K562 (cell line): ENCODE measurements around the gene IL27RA. TPM values are rescaled to one million over a fixed set of nuclear protein-coding genes. Genes with fewer than 3 reads are reported as not detected.
A peak's percentile ranks its signal among the peaks of the same experiment; 100 is the strongest.

Experiments
- BRD4 ChIP-seq: fragments of 200-600 bp; sonication (generic); IDR thresholded peaks from 2 replicates; pipeline ENCODE4 v1.6.1; 2017; ENCODE audit warnings: inconsistent platforms
- C11orf30 ChIP-seq: fragments of 450-650 bp; IDR thresholded peaks from 2 replicates; pipeline ENCODE4 v1.6.1; 2016; ENCODE audit warnings: low read depth, mild to moderate bottlenecking
- CBX3 ChIP-seq, 2 experiments: IDR thresholded peaks; 1 replicate in 1 of 2; 2 replicates in 1 of 2; pipeline ENCODE4 v1.6.1; 2012; ENCODE audit warnings: inconsistent platforms in 2 of 2, low read length in 2 of 2, borderline replicate concordance in 1 of 2, control low read depth in 1 of 2
- FOXP1 ChIP-seq: sonication (generic); formaldehyde crosslinking; IDR thresholded peaks from 2 replicates; pipeline ENCODE4 v1.8.0; 2022; ENCODE audit warnings: mild to moderate bottlenecking, missing genetic modification reagents
- HDAC1 ChIP-seq, 2 experiments: fragments of 450-650 bp; IDR thresholded peaks; 2 replicates each; pipeline ENCODE4 v1.6.1; 2016 to 2017; ENCODE audit warnings: inconsistent platforms in 1 of 2, mild to moderate bottlenecking in 1 of 2, moderate library complexity in 1 of 2
- HMGN3 ChIP-seq: IDR thresholded peaks from 2 replicates; pipeline ENCODE4 v1.6.1; 2011; ENCODE audit warnings: borderline replicate concordance, low read depth, mild to moderate bottlenecking, mixed read lengths, low read length; ENCODE audit not compliant: insufficient read length; ENCODE audit errors: extremely low read depth
- MCM5 ChIP-seq: fragments of 450-650 bp; IDR thresholded peaks from 2 replicates; pipeline ENCODE4 v1.6.1; 2016; ENCODE audit warnings: low read depth
- NONO ChIP-seq, 2 experiments: fragments of 200-400 bp in 1 of 2; fragments of 450-650 bp in 1 of 2; formaldehyde crosslinking in 1 of 2; IDR thresholded peaks; 2 replicates each; pipeline ENCODE4 v1.6.1; 2017; ENCODE audit warnings: low read depth in 2 of 2, mild to moderate bottlenecking in 2 of 2, moderate library complexity in 2 of 2, low read length in 1 of 2
- OTX1 ChIP-seq: fragments of 450-650 bp; formaldehyde crosslinking; IDR thresholded peaks from 2 replicates; pipeline ENCODE4 v1.4.0; 2022; ENCODE audit warnings: mild to moderate bottlenecking
- SIN3A ChIP-seq, 2 experiments: fragments of 150-350 bp in 1 of 2; IDR thresholded peaks; 2 replicates each; pipeline ENCODE4 v1.6.1; 2011 to 2016; ENCODE audit warnings: borderline replicate concordance in 2 of 2, low read depth in 2 of 2, low read length in 2 of 2, mild to moderate bottlenecking in 2 of 2, moderate library complexity in 2 of 2; ENCODE audit not compliant: control insufficient read depth in 1 of 2
- YY1 ChIP-seq, 3 experiments: IDR thresholded peaks; 2 replicates each; pipeline ENCODE4 v1.6.1; 2011; ENCODE audit warnings: low read length in 2 of 3, mild to moderate bottlenecking in 2 of 3, moderate library complexity in 2 of 3, borderline replicate concordance in 1 of 3, control low read depth in 1 of 3, low read depth in 1 of 3; ENCODE audit not compliant: insufficient read depth in 3 of 3, insufficient replicate concordance in 2 of 3, control insufficient read depth in 1 of 3, insufficient read length in 1 of 3; ENCODE audit errors: extremely low read depth in 1 of 3
- ZBTB1 ChIP-seq: sonication (generic); formaldehyde crosslinking; IDR thresholded peaks from 2 replicates; pipeline ENCODE4 v1.8.1; 2023; ENCODE audit warnings: missing genetic modification reagents, low read depth, mild to moderate bottlenecking, borderline replicate concordance
- ZNF263 ChIP-seq: sonication (generic); formaldehyde crosslinking; IDR thresholded peaks from 2 replicates; pipeline ENCODE4 v1.8.0; 2022; ENCODE audit warnings: mild to moderate bottlenecking, missing genetic modification reagents, borderline replicate concordance
- ZNF778 ChIP-seq: fragments of 450-650 bp; formaldehyde crosslinking; IDR thresholded peaks from 2 replicates; pipeline ENCODE4 v1.4.0; 2020; ENCODE audit warnings: mild to moderate bottlenecking, moderate library complexity
- ZSCAN32 ChIP-seq: fragments of 450-650 bp; formaldehyde crosslinking; IDR thresholded peaks from 2 replicates; pipeline ENCODE4 v1.4.0; 2020; ENCODE audit warnings: mild to moderate bottlenecking, moderate library complexity
- polyA plus RNA-seq, 8 experiments: library from polyadenylated mRNA; depleted of rRNA in 4 of 8; stranded (reverse) in 5 of 8; unstranded in 3 of 8; fragments of >200 nt; fragmentation: Nextera tagmentation in 2 of 8; fragmentation: Illumina TruSeq in 1 of 8; extraction: Ambion mirVana in 2 of 8; extraction: Trizol in 1 of 8; gene quantifications; 2 replicates each; pipeline versions ENCODE4 v1.2.1 to v1.2.3, GENCODE V29; 2011 to 2014; ENCODE audit warnings: inconsistent platforms in 1 of 8, missing spikeins in 1 of 8
- total RNA-seq, 7 experiments: library from RNA; depleted of rRNA in 6 of 7; stranded (reverse); fragments of >200 nt in 6 of 7; fragmentation: Illumina TruSeq in 2 of 7; extraction: Trizol in 2 of 7; gene quantifications; 2 replicates each; pipeline versions ENCODE4 v1.2.1 to v1.2.3, GENCODE V29; 2011 to 2021; ENCODE audit warnings: low replicate concordance in 1 of 7
- TF ChIP-seq, protein P1 (sequence below): fragments of 450-650 bp; formaldehyde crosslinking; IDR thresholded peaks from 2 replicates; pipeline ENCODE4 v1.4.0; 2020; ENCODE audit warnings: mild to moderate bottlenecking, moderate library complexity
- TF ChIP-seq, protein P2 (sequence below): fragments of 200-800 bp; sonication (Bioruptor generic); IDR thresholded peaks from 2 replicates; pipeline ENCODE4 v1.6.1; 2017; ENCODE audit warnings: missing genetic modification characterization, missing compliant biosample characterization
- TF ChIP-seq, protein P3 (sequence below): conservative IDR thresholded peaks from 2 replicates; pipeline ENCODE4 v1.6.1; 2011; ENCODE audit warnings: low read depth, mild to moderate bottlenecking, low read length; ENCODE audit not compliant: control insufficient read depth
- TF ChIP-seq, protein P4 (sequence below): fragments of 450-650 bp; IDR thresholded peaks from 2 replicates; pipeline ENCODE4 v1.6.1; 2016; ENCODE audit warnings: antibody characterized with exemption

The IL27RA gene
- total and polyA plus RNA-seq, 9 of the 15 experiments (the other 6 are each of a cell fraction or from before 2014, with no cell fraction given) = 1.9 to 15.9 (median 12.0) TPM

DNA sequence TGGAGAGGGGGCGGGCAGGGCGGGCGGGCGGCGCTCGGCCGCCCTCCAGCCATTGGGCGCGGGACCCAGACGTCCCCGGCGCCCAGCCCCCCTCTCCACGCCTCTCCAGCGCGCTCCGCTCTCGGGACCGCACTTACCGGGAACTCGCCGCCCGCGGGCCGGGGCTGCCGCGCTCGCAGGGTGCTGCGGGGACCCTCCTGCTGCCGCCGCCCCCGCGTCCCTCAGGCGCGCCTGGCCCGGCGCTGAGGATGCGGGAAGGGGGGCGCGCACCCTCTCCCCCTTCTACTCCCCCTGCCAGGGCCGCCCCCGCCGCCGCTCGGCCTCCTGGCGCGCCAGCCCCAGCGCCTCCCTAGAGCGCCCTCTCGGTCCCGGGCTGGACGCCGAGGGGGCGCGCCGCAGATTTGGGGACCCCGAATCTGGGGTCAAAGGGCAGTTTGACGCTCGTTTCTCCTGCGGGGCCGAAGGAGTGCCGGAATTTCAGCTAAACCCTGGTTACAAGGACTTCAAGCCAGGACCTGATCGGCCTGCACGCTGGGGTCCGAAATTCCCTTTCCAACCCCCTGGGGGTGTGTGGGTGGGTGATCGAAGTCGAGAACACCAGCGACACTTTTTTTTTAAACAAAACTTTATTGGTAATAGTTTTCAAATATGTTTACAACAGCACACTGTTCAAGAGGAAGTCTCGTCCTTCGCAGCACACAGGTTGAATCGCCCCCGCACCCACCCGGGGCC, 59.7 kb downstream of the IL27RA start (continued):
- peak; percentile 63 to 86; a peak in 3 of 4 replicates for TF ChIP-seq NONO (IDR thresholded peaks at IDR 0.05; ENCODE audit: low read depth in 2 of 2, low read length in 1 of 2)
- TF ChIP-seq BRD4 = no peak
- no peak for TF ChIP-seq C11orf30
- peak in 1 of 2 experiments; percentile 74; a peak in 2 of 4 replicates for TF ChIP-seq HDAC1 (IDR thresholded peaks at IDR 0.05)
- 0 out of 2 replicates have a peak, but pooled peaks have one; percentile 38 for TF ChIP-seq ZNF263 (CRISPR knock-in tag)
- TF ChIP-seq HMGN3 = peak; percentile 66
- TF ChIP-seq ZBTB1 = peak; percentile 89
- TF ChIP-seq, protein P1, sequence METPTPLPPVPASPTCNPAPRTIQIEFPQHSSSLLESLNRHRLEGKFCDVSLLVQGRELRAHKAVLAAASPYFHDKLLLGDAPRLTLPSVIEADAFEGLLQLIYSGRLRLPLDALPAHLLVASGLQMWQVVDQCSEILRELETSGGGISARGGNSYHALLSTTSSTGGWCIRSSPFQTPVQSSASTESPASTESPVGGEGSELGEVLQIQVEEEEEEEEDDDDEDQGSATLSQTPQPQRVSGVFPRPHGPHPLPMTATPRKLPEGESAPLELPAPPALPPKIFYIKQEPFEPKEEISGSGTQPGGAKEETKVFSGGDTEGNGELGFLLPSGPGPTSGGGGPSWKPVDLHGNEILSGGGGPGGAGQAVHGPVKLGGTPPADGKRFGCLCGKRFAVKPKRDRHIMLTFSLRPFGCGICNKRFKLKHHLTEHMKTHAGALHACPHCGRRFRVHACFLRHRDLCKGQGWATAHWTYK (CRISPR knock-in tag) = peak; percentile 57; the same call in 1 of the 2 replicates
- TF ChIP-seq YY1 (IDR thresholded peaks at IDR 0.05; ENCODE audit: borderline replicate concordance in 1 of 3, control insufficient read depth in 1 of 3, extremely low read depth in 1 of 3, insufficient read depth in 3 of 3, insufficient read length in 1 of 3, insufficient replicate concordance in 2 of 3, low read depth in 1 of 3, low read length in 2 of 3) = peak in 1 of 3 experiments; percentile 18
- TF ChIP-seq ZSCAN32 (CRISPR knock-in tag) = peak; percentile 32; the same call in 1 of the 2 replicates
- TF ChIP-seq, protein P2, sequence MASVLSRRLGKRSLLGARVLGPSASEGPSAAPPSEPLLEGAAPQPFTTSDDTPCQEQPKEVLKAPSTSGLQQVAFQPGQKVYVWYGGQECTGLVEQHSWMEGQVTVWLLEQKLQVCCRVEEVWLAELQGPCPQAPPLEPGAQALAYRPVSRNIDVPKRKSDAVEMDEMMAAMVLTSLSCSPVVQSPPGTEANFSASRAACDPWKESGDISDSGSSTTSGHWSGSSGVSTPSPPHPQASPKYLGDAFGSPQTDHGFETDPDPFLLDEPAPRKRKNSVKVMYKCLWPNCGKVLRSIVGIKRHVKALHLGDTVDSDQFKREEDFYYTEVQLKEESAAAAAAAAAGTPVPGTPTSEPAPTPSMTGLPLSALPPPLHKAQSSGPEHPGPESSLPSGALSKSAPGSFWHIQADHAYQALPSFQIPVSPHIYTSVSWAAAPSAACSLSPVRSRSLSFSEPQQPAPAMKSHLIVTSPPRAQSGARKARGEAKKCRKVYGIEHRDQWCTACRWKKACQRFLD = peak; percentile 13; the same call in 1 of the 2 replicates
- TF ChIP-seq, protein P3, sequence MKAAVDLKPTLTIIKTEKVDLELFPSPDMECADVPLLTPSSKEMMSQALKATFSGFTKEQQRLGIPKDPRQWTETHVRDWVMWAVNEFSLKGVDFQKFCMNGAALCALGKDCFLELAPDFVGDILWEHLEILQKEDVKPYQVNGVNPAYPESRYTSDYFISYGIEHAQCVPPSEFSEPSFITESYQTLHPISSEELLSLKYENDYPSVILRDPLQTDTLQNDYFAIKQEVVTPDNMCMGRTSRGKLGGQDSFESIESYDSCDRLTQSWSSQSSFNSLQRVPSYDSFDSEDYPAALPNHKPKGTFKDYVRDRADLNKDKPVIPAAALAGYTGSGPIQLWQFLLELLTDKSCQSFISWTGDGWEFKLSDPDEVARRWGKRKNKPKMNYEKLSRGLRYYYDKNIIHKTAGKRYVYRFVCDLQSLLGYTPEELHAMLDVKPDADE = 0 out of 2 replicates have a peak, but pooled peaks have one; percentile 30
- TF ChIP-seq FOXP1 (CRISPR knock-in tag) = peak; percentile 71
- TF ChIP-seq CBX3 (IDR thresholded peaks at IDR 0.05; ENCODE audit: borderline replicate concordance in 1 of 2, low read length in 2 of 2) = peak in 1 of 2 experiments; percentile 78; a peak in 1 of 3 replicates
- no peak for TF ChIP-seq OTX1 (CRISPR knock-in tag)
- no peak for TF ChIP-seq MCM5
- 0 out of 4 replicates have a peak, but pooled peaks of 1 of the 2 experiments have one; percentile 24 for TF ChIP-seq SIN3A (IDR thresholded peaks at IDR 0.05; ENCODE audit: borderline replicate concordance in 2 of 2, control insufficient read depth in 1 of 2, low read depth in 2 of 2, low read length in 2 of 2)
- TF ChIP-seq, protein P4, sequence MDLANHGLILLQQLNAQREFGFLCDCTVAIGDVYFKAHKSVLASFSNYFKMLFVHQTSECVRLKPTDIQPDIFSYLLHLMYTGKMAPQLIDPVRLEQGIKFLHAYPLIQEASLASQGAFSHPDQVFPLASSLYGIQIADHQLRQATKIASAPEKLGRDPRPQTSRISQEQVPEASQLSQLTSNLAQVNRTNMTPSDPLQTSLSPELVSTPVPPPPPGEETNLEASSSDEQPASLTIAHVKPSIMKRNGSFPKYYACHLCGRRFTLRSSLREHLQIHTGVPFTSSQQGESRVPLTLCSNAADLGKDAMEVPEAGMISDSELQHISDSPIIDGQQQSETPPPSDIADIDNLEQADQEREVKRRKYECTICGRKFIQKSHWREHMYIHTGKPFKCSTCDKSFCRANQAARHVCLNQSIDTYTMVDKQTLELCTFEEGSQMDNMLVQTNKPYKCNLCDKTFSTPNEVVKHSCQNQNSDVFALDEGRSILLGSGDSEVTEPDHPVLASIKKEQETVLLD = peak; percentile 67; the same call in 1 of the 2 replicates
- no peak for TF ChIP-seq ZNF778
